NCI-H1417 treated with DMSO at 0.1 percent for 48 hours (cell line): ENCODE data around the gene GANAB.
A peak's percentile ranks its signal among the peaks of the same experiment; 100 is the strongest.
"Not testable (repeated sequence)": the region's sequence is repeated elsewhere in the genome, so short reads cannot be mapped to it uniquely, and the experiment has no call there.

Experiments used
- DNase-seq: peaks from one replicate; lab custom pipeline; 2025; lab: John Stamatoyannopoulos, UW

GANAB gene

GRCh38 chr11:62621567-62622470 is 24.6 kb downstream of the GANAB start, which contains the start of gene B3GAT3:
B3GAT3 (minus strand) TSS chr11:62621986; CDS start chr11:62621947, 39 bp downstream.
- DNase-seq: peak; percentile 96

GRCh38 chr11:62621027-62621566 is 25.3 kb downstream of the GANAB start:
- no peak for DNase-seq

- DNase-seq: not testable (repeated sequence)
Measured at GRCh38 chr11:62616957-62617356, 29.5 kb downstream of the GANAB start.

- DNase-seq: no peak
Measured at GRCh38 chr11:62615521-62615920, 30.9 kb downstream of the GANAB start.

DNA sequence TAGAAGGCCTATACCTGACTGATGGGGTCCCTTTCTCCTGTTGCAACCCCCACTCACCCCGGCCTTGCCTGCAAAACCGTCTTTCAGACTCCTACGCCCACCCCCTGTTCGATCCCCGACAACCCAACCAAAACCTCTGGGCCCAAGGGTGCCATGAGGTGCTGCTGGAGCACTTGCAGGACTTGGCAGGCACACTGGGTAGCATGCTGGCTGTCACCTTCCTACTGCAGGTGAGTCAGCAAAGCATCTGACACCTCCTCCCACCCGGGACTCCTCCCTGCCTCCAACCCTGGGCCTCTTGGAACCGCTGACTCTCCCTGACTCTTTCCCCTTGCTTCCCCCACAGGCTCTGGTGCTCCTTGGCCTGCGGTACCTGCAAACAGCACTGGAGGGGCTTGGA is 32.1 kb downstream of the GANAB start:
- DNase-seq: no peak

DNA sequence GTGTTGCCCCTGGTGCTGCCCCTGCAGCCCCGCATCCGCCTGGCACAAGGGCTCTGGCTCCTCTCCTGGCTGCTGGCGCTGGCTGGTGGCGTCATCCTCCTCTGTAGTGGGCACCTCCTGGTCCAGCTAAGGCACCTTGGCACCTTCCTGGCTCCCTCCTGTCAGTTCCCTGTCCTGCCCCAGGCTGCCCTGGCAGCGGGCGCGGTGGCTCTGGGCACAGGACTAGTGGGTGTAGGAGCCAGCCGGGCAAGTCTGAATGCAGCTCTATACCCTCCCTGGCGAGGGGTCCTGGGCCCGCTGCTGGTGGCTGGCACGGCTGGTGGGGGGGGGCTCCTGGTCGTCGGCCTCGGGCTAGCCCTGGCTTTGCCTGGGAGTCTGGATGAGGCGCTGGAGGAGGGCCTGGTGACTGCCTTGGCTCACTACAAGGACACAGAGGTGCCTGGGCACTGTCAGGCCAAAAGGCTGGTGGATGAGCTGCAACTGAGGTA is 33.1 kb downstream of the GANAB start:
- DNase-seq: no peak

GRCh38 chr11:62612366-62613290 is 33.8 kb downstream of the GANAB start, which contains the start of the genes EML3 and ROM1:
EML3 (minus strand) TSS chr11:62612775; CDS start chr11:62612457, 318 bp downstream.
ROM1 (plus strand) TSS chr11:62613257; CDS start chr11:62613282, 25 bp downstream.
- DNase-seq: no peak

GRCh38 chr11:62611705-62612365 is 34.6 kb downstream of the GANAB start:
- no peak for DNase-seq

DNA sequence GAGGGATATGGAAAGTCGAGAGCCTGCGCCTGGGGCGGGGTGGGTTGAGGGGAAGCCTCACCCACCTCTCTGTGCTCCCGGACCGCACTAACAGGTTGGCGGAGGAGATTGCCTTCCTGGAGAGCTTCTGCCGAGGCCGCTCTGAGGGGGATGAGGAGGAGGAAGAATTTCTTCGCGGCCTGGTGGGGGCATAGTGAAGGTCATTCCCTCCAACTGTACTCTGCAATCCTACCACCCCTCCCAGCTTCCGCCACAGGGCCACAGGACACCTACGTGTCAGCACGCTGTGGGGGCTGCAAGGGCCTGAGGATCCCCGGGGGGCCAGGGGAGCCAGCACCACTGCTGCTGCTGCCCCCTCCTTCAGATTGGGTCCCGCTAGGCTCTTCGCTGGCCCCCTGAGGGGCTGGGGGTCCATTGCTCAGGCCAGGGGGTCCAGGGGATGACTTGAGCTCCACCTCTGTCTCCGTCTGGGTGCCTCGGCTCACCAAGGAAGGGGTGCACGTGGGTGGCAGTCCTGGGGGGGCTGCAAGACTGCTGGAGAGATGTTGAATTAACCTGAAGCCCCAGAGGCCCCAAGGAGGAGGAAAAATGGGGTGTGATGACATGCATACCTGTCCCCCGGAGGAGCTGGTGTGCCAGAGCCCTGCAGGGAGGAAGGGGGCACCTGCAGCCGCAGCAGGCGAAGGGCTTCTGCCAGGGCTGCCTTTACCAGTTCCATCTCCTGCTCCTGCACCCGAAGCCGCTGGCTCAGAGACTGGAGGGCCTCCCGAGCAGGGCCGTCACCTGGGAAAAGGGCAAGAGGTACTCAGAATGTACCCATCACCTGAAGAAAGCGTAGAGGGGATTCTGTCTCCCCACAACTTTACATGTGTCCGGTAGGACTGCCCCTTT is 35.4 kb downstream of the GANAB start:
- DNase-seq: no peak

DNA sequence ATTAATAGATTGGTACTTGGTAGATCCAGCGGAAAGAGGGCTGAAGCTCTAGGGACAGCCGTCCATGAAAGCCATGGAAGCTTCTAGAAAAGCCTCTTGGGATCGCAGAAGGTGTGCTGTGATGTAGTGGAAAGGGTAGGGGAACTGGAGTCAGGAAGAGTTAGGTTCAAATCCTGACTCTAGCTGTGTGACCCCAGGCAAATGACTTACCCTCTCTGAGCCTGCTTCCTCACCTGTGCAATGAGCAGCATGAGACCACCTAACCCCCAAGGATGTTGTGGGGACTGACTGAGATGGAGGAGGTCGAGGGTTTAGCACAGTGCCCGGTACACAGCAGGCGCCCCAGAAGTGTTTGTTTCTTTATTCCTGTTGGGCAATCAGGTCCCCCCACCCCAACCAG is 36.0 kb downstream of the GANAB start:
- DNase-seq: no peak

DNA sequence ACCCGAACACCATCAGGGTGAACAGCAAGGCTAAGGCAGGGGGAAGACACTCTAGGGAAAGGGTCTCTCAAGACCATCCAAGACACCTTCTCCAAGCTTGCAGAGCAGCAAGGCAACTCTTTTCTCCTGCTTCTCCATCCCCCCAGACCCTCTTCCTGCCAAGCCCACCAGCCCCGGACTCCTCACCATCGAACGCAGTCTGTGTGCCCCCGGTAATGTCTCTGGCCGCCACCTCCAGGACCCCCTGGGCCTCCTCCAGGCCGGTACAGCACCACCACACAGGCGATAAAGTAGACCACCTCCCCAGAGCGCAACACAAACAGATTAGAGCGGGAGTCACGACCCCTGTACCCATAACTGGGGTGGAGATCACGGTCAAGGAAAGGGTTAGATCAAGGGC is 37.6 kb downstream of the GANAB start:
- no peak for DNase-seq

- DNase-seq: no peak
Measured at GRCh38 chr11:62607714-62608113, 38.7 kb downstream of the GANAB start.

GRCh38 chr11:62605902-62606301 is 40.5 kb downstream of the GANAB start:
- DNase-seq: no peak

- DNase-seq: no peak
Measured at GRCh38 chr11:62605467-62605866, 40.9 kb downstream of the GANAB start.

GRCh38 chr11:62604460-62605120 is 41.8 kb downstream of the GANAB start:
- DNase-seq: no peak

DNA sequence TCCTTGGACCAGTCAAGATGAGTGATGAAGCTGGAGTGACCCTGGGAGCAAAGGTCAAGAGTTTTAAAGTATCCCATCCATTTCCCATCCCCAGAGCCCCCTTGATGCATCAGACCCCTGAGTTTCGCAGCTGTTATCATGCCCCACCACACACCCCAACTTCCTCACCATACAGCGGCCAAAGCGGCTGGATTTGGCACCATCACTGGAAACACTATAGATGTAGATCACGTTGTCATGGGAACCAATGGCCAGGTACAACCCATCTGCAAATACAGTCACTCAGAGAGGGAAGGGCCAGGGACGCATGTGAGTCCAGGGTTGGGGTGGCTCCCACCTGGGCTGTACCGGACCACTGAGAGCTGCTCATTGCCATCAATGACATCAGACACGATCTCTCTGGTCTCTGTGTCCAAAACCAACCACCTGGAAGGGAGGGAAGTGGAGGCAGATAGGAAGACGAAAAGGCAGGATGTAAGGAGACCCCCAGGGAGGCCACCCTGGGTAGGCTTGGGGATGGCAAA is 42.6 kb downstream of the GANAB start:
- DNase-seq: no peak

DNA sequence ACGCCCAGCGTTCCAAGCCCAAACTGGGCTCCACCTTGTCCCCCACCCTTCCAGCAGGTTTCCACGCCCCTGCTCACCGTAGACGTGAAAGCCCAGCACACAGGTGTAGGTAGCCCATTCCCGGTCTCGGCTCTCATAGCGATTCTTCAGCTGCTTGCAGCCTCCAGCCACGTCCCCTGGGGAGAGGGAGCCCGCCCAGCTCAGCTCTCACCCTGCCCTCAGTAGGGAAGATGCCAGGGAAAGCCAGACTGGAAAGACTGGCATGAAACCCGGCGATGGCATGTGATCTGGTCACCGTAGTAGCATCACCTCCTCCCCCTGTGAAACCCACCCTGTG is 43.4 kb downstream of the GANAB start:
- no peak for DNase-seq

GRCh38 chr11:62602141-62603071 is 44.0 kb downstream of the GANAB start:
- peak; percentile 69 for DNase-seq
